K562 (cell line): ENCODE results near the gene LY6G6D. TPM values are rescaled to one million over a fixed set of nuclear protein-coding genes. Genes with fewer than 3 reads are reported as not detected.

Experiments
- CHD7 ChIP-seq: fragments of 200-600 bp; sonication (generic); IDR thresholded peaks from one replicate; pipeline ENCODE4 v1.6.1; 2012; ENCODE audit warnings: mild to moderate bottlenecking, low read depth, low read length, inconsistent platforms
- CXXC5 ChIP-seq: fragments of 250-450 bp; sonication (Bioruptor Pico); IDR thresholded peaks from 2 replicates; pipeline ENCODE4 v1.8.0; 2022; ENCODE audit warnings: inconsistent platforms, mild to moderate bottlenecking, moderate library complexity
- HNRNPK ChIP-seq: fragments of 200-400 bp; formaldehyde crosslinking; IDR thresholded peaks from one replicate; pipeline ENCODE4 v1.6.1; 2018; ENCODE audit warnings: mild to moderate bottlenecking, low read depth, low read length; ENCODE audit not compliant: poor library complexity, severe bottlenecking
- MAFK ChIP-seq: IDR thresholded peaks from 2 replicates; pipeline ENCODE4 v1.6.1; 2011; ENCODE audit warnings: low read length, improper control_type of control experiment
- MXI1 ChIP-seq: IDR thresholded peaks from 2 replicates; pipeline ENCODE4 v1.6.1; 2011; ENCODE audit warnings: low read depth, mild to moderate bottlenecking, improper control_type of control experiment, low read length
- NFXL1 ChIP-seq: fragments of 450-650 bp; formaldehyde crosslinking; IDR thresholded peaks from 2 replicates; pipeline ENCODE4 v1.4.0; 2021; ENCODE audit warnings: mild to moderate bottlenecking
- PML ChIP-seq: IDR thresholded peaks from 2 replicates; pipeline ENCODE4 v1.6.1; 2012; ENCODE audit warnings: low read length, inconsistent platforms
- RCOR1 ChIP-seq, 2 experiments: IDR thresholded peaks; 2 replicates each; pipeline ENCODE4 v1.6.1; 2012; ENCODE audit warnings: low read depth in 2 of 2, low read length in 2 of 2, borderline replicate concordance in 1 of 2, improper control_type of control experiment in 1 of 2
- SUPT5H ChIP-seq: fragments of 450-650 bp; IDR thresholded peaks from 2 replicates; pipeline ENCODE4 v1.6.1; 2016
- TEAD1 ChIP-seq, 2 experiments: fragments of 450-650 bp in 1 of 2; sonication (generic) in 1 of 2; formaldehyde crosslinking; IDR thresholded peaks; 2 replicates each; pipeline versions ENCODE4 v1.4.0 to v1.8.0; 2020 to 2022; ENCODE audit warnings: mild to moderate bottlenecking in 2 of 2, missing genetic modification reagents in 1 of 2
- ZNF592 ChIP-seq: fragments of 450-650 bp; IDR thresholded peaks from 2 replicates; pipeline ENCODE4 v1.6.1; 2017; ENCODE audit warnings: antibody characterized with exemption, mild to moderate bottlenecking
- ZSCAN29 ChIP-seq: fragments of 450-650 bp; IDR thresholded peaks from 2 replicates; pipeline ENCODE4 v1.6.1; 2017
- polyA plus RNA-seq, 8 experiments: library from polyadenylated mRNA; depleted of rRNA in 4 of 8; stranded (reverse) in 5 of 8; unstranded in 3 of 8; fragments of >200 nt; fragmentation: Nextera tagmentation in 2 of 8; fragmentation: Illumina TruSeq in 1 of 8; extraction: Ambion mirVana in 2 of 8; extraction: Trizol in 1 of 8; gene quantifications; 2 replicates each; pipeline versions ENCODE4 v1.2.1 to v1.2.3, GENCODE V29; 2011 to 2014; ENCODE audit warnings: inconsistent platforms in 1 of 8, missing spikeins in 1 of 8
- total RNA-seq, 7 experiments: library from RNA; depleted of rRNA in 6 of 7; stranded (reverse); fragments of >200 nt in 6 of 7; fragmentation: Illumina TruSeq in 2 of 7; extraction: Trizol in 2 of 7; gene quantifications; 2 replicates each; pipeline versions ENCODE4 v1.2.1 to v1.2.3, GENCODE V29; 2011 to 2021; ENCODE audit warnings: low replicate concordance in 1 of 7

LY6G6D gene
- total and polyA plus RNA-seq, 9 of the 15 experiments (the other 6 are each of a cell fraction or from before 2014, with no cell fraction given) = 0.30 to 0.38 TPM; not detected in 7

DNA sequence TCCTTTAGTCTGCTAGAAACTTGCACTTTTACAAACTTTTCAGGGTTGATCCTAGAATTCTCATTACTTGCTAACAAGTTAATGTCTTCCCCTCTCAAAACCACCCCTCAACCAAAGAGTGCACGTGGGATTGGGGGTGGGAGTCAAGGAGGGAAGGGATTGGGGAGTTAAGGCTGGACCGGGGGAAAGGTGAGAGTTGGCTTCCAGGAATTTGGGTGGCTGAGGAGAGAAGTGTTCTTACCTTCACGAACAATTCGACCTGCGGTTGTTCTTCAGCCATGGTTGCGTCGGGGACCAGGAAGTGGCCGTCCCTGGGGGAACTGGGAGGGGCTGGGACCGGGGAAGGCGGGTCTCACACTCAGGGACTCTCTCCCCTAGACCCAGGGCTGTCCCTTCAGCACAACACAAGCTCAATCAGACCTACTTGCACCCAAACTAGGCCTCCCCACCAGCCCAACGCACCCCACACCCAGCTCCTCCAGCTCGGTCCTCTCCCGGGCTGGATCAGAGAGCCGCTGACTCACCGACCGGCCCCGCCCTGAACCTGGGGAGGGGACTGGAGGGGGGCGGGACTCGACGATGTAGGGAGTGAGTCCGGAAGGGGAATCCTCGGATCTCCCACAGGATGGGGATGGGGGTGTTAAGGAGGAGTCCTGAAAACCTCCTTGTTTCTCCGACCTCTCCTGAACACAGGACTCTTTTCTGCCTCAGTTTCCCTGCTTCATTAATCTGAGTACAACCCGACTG lies 21.0 kb downstream of the LY6G6D start, which contains the start of gene CLIC1 (continued):
- TF ChIP-seq RCOR1 (IDR thresholded peaks at IDR 0.05; ENCODE audit: borderline replicate concordance in 1 of 2, low read depth in 2 of 2, low read length in 2 of 2) = peak in 1 of 2 experiments; percentile 90; a peak in 2 of 4 replicates
- TF ChIP-seq MXI1 = no peak; the same call in 1 of the 2 replicates
- TF ChIP-seq TEAD1 (CRISPR knock-in tag; IDR thresholded peaks at IDR 0.05) = peak in 1 of 2 experiments; percentile 52; a peak in 1 of 4 replicates
- TF ChIP-seq ZSCAN29 = no peak
- TF ChIP-seq SUPT5H = peak; percentile 99
- TF ChIP-seq CXXC5 (CRISPR knock-in tag) = peak; percentile 48
- TF ChIP-seq CHD7 = peak; percentile 36
- peak; percentile 95 for TF ChIP-seq PML
- TF ChIP-seq MAFK = peak; percentile 64
- TF ChIP-seq ZNF592 = no peak
- TF ChIP-seq HNRNPK = peak; percentile 48
- peak; percentile 3; the same call in 1 of the 2 replicates for TF ChIP-seq NFXL1 (CRISPR knock-in tag)
